ACC112 (cell line): Measurements from ENCODE around the gene OSCAR.
"Not testable (repeated sequence)": the region's sequence is repeated elsewhere in the genome, so short reads cannot be mapped to it uniquely, and the experiment has no call there.

Experiments
- H2AFZ ChIP-seq: fragments of 200-600 bp; sonication (generic); one replicate; pipeline ENCODE4 v1.6.0; 2017; ENCODE audit warnings: antibody characterized with exemption, low read length; ENCODE audit not compliant: unreplicated experiment
- H3K27ac ChIP-seq: fragments of 200-600 bp; sonication (generic); 2 replicates; pipeline ENCODE4 v1.5.1; 2014; ENCODE audit warnings: low read depth, mild to moderate bottlenecking, antibody characterized with exemption, low read length, moderate library complexity
- H3K27me3 ChIP-seq: fragments of 200-600 bp; sonication (generic); 2 replicates; pipeline ENCODE4 v1.6.1; 2014; ENCODE audit warnings: mild to moderate bottlenecking, antibody characterized with exemption, low read length, moderate library complexity, mixed read lengths; ENCODE audit not compliant: insufficient read depth
- H3K36me3 ChIP-seq: fragments of 200-600 bp; sonication (generic); 2 replicates; pipeline ENCODE4 v1.6.1; 2016; ENCODE audit warnings: mild to moderate bottlenecking, antibody characterized with exemption, low read length, moderate library complexity, mixed read lengths; ENCODE audit not compliant: insufficient read depth
- H3K4me1 ChIP-seq: fragments of 200-600 bp; sonication (generic); one replicate; pipeline ENCODE4 v1.6.1; 2016; ENCODE audit warnings: low read length, mixed read lengths; ENCODE audit not compliant: insufficient read depth, unreplicated experiment, control insufficient read depth
- H3K4me3 ChIP-seq: fragments of 200-600 bp; sonication (generic); 2 replicates; pipeline ENCODE4 v1.5.1; 2014; ENCODE audit warnings: mild to moderate bottlenecking, low read depth, low read length
- H3K79me2 ChIP-seq: fragments of 200-600 bp; sonication (generic); one replicate; pipeline ENCODE4 v1.6.0; 2016; ENCODE audit warnings: low read length; ENCODE audit not compliant: control insufficient read depth, unreplicated experiment, insufficient read depth

OSCAR gene

GRCh38 chr19:54104998-54105715 is 4.6 kb upstream of the OSCAR start:
- H3K4me1 ChIP-seq = no peaks in the 10 kb centered on the region
- H3K79me2 ChIP-seq = peaks cover 14% of the 10 kb centered on the region
- no peaks in the 10 kb centered on the region for H3K36me3 ChIP-seq
- no peak overlapping the region for H2AFZ ChIP-seq
- H3K27me3 ChIP-seq = no peaks in the 10 kb centered on the region
- H3K27ac ChIP-seq = no peak overlapping the region
- no peak overlapping the region for H3K4me3 ChIP-seq

- H2AFZ ChIP-seq = peak within 1 kb of the TSS; percentile 38
- no peaks in the 10 kb centered on the region for H3K27me3 ChIP-seq
- H3K27ac ChIP-seq = no peak within 1 kb of the TSS
Measured at GRCh38 chr19:54102421-54103169, 2.0 kb upstream of the OSCAR start, which contains the start of gene NDUFA3. Gene NDUFA3, plus strand, starts transcription at chr19:54102855. Its CDS starts 24 bp downstream, at chr19:54102879.

GRCh38 chr19:54099903-54100255 is 724 bp downstream of the OSCAR start:
- not testable (repeated sequence) for H3K4me1 ChIP-seq, H2AFZ ChIP-seq, H3K4me3 ChIP-seq, H3K27ac ChIP-seq, H3K36me3 ChIP-seq, H3K27me3 ChIP-seq
- peaks cover 14% of the 10 kb centered on the region for H3K79me2 ChIP-seq

More at GRCh38 chr19:54102421-54103169, 2.0 kb upstream of the OSCAR start, which contains the start of gene NDUFA3:
- H3K36me3 ChIP-seq = no peaks in the 10 kb centered on the region
- no peaks in the 10 kb centered on the region for H3K4me1 ChIP-seq
- peaks cover 14% of the 10 kb centered on the region for H3K79me2 ChIP-seq
- peak within 1 kb of the TSS; percentile 85 for H3K4me3 ChIP-seq

GRCh38 chr19:54099190-54099902 is 1.3 kb downstream of the OSCAR start:
- Histone ChIP-seq H3K4me3 (no peak overlapping the region), H3K27ac (no peak overlapping the region), H3K27me3 (no peaks in the 10 kb centered on the region), H3K79me2 (peaks cover 12% of the 10 kb centered on the region), H3K36me3 (no peaks in the 10 kb centered on the region), H3K4me1 (no peaks in the 10 kb centered on the region), H2AFZ (no peak overlapping the region)

GRCh38 chr19:54096617-54097106 is 3.9 kb downstream of the OSCAR start:
- peak overlapping the region; percentile 86 for H3K4me3 ChIP-seq
- H3K4me1 ChIP-seq = no peaks in the 10 kb centered on the region
- H3K36me3 ChIP-seq = no peaks in the 10 kb centered on the region
- H3K79me2 ChIP-seq = no peaks in the 10 kb centered on the region
- H3K27me3 ChIP-seq = no peaks in the 10 kb centered on the region
- peak overlapping the region; percentile 81 for H2AFZ ChIP-seq
- no peak overlapping the region for H3K27ac ChIP-seq

- not testable (repeated sequence) for H3K27ac ChIP-seq, H3K36me3 ChIP-seq, H3K4me1 ChIP-seq, H3K27me3 ChIP-seq, H3K79me2 ChIP-seq
- peak overlapping the region; percentile 83 for H2AFZ ChIP-seq
- peak overlapping the region; percentile 86 for H3K4me3 ChIP-seq
Measured at GRCh38 chr19:54095859-54096616, 4.6 kb downstream of the OSCAR start.

- Histone ChIP-seq H2AFZ (peak overlapping the region; percentile 83), H3K4me1 (no peaks in the 10 kb centered on the region), H3K36me3 (no peaks in the 10 kb centered on the region), H3K4me3 (peak overlapping the region; percentile 86), H3K27ac (no peak overlapping the region), H3K79me2 (no peaks in the 10 kb centered on the region), H3K27me3 (no peaks in the 10 kb centered on the region)
Measured at GRCh38 chr19:54095136-54095858, 5.3 kb downstream of the OSCAR start.

- H3K36me3 ChIP-seq = no peaks in the 10 kb centered on the region
- no peak overlapping the region for H3K27ac ChIP-seq
- no peaks in the 10 kb centered on the region for H3K79me2 ChIP-seq
- H3K27me3 ChIP-seq = no peaks in the 10 kb centered on the region
- H3K4me1 ChIP-seq = no peaks in the 10 kb centered on the region
- H2AFZ ChIP-seq = no peak overlapping the region
- no peak overlapping the region for H3K4me3 ChIP-seq
Measured at GRCh38 chr19:54094426-54095000, 6.1 kb downstream of the OSCAR start.

GRCh38 chr19:54084410-54084809 is 16.2 kb downstream of the OSCAR start:
- H3K4me3 ChIP-seq = no peak overlapping the region
- H3K79me2 ChIP-seq = no peaks in the 10 kb centered on the region
- H3K36me3 ChIP-seq = no peaks in the 10 kb centered on the region
- no peak overlapping the region for H3K27ac ChIP-seq
- H3K27me3 ChIP-seq = no peaks in the 10 kb centered on the region
- no peaks in the 10 kb centered on the region for H3K4me1 ChIP-seq
- H2AFZ ChIP-seq = no peak overlapping the region
